Activated gamma-delta T cell (primary cell): Measurements from ENCODE around the gene GNA15.
A peak's percentile ranks its signal among the peaks of the same experiment; 100 is the strongest.

ENCODE experiments used
- DNase-seq: peaks from one replicate; lab custom pipeline; 2025; lab: John Stamatoyannopoulos, UW

The GNA15 gene

DNA sequence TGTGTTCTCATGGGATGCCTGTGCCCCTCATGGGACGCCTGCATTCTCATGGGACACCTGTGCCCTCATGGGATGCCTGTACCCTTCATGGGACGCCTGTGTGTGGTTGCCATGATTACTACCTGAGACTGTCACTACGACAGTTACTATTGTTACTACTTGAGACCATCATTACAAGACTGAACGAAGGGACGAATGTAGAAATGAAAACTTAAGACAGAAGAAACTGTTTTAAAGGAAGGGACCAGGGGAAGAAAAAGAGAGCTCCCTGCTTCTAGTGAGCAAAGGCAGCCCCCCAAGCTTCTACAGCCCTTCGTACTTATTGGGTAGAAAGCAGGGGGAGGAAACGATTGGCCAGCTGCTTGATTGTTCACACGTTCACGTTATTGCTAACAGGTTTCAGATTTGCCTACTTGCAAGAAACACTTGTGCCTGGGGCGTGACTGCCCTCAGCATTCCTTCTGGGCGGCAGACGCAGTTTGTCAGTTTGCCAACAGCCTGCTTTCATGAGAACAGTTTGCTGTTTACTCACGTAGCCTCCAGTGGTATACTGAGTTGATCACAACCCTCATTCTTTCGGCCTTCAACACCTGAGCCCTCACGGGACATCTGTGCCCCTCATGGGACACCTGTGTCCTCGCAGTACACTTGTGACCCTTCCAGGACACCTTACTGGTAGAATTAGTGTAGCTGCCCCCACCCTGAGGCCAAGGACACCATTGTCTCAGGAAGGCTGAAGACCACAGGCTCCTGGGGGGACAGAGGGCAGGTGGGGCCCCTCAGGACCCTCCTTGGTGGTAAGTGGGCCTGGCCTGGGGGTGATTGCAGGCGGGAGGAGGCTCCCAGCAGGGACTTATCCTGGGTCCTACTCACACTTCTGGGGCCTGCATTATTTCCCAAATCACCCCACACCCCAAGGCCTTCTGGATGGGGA is 40.2 kb downstream of the GNA15 start:
- DNase-seq: no peak

DNA sequence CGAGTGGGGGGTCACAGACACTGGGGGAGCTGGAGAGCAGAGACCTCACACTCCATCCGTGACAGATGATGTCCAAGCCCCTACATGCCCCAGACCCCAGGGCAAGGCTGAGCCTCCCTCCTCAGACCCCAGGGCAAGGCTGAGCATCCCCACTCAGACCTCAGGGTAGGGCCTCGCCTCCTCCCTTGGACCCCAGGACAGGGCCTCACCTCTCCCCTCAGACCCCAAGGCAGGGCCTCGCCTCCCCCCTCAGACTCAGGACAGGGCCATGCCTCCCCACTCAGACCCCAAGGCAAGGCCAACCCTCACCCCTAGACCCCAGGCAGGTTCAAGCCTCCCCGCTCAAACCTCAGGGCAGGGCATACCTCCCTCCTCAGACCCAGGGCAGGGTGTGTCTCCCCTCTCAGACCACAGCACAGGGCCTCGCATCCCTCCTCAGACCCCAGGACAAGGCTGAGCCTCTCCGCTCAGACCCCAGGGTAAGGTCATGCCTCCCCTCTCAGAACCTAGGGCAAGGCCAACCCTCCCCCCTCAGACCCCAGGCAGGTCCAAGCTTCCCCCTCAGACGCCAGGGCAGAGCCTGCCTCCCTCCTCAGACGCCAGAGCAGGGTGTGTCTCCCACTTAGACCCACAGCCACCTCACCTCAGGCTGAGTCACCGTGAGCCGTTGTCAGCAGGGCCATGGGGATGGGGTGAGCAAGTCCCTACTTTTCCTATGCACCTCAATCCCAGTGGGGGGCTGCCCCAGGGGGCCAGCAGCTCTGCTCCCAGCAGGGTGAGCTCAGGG is 41.1 kb downstream of the GNA15 start:
- peak; percentile 42 for DNase-seq

DNA sequence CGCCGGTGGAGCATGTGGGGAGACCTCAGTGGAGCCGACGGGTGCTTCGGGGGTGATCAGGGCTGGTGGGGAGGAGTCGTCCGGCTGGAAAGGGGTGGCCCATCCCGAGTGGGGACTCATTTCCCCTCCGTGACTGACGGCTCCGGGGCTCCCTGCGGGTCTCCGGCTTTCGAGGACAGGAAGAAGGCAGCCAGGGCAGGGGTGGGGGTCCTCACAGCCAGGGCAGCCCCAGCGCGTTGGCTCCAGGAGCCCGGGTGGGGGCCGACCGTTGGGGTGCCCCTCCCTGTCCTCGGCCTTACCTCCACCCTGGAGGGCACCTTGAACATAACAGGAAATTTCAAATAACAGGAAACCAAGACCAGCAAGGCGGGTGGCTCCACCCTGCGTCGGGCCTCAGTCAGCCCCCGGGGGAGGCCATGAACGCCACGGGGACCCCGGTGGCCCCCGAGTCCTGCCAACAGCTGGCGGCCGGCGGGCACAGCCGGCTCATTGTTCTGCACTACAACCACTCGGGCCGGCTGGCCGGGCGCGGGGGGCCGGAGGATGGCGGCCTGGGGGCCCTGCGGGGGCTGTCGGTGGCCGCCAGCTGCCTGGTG is 42.6 kb downstream of the GNA15 start, which contains the start of gene S1PR4:
Gene S1PR4, plus strand, starts transcription at position 393 of the 596 bp plus-strand sequence. Its CDS starts 24 bp downstream, at position 417.
- DNase-seq: peak; percentile 49

DNA sequence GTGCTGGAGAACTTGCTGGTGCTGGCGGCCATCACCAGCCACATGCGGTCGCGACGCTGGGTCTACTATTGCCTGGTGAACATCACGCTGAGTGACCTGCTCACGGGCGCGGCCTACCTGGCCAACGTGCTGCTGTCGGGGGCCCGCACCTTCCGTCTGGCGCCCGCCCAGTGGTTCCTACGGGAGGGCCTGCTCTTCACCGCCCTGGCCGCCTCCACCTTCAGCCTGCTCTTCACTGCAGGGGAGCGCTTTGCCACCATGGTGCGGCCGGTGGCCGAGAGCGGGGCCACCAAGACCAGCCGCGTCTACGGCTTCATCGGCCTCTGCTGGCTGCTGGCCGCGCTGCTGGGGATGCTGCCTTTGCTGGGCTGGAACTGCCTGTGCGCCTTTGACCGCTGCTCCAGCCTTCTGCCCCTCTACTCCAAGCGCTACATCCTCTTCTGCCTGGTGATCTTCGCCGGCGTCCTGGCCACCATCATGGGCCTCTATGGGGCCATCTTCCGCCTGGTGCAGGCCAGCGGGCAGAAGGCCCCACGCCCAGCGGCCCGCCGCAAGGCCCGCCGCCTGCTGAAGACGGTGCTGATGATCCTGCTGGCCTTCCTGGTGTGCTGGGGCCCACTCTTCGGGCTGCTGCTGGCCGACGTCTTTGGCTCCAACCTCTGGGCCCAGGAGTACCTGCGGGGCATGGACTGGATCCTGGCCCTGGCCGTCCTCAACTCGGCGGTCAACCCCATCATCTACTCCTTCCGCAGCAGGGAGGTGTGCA is 43.3 kb downstream of the GNA15 start:
- DNase-seq: no peak

DNA sequence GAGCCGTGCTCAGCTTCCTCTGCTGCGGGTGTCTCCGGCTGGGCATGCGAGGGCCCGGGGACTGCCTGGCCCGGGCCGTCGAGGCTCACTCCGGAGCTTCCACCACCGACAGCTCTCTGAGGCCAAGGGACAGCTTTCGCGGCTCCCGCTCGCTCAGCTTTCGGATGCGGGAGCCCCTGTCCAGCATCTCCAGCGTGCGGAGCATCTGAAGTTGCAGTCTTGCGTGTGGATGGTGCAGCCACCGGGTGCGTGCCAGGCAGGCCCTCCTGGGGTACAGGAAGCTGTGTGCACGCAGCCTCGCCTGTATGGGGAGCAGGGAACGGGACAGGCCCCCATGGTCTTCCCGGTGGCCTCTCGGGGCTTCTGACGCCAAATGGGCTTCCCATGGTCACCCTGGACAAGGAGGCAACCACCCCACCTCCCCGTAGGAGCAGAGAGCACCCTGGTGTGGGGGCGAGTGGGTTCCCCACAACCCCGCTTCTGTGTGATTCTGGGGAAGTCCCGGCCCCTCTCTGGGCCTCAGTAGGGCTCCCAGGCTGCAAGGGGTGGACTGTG is 44.0 kb downstream of the GNA15 start:
- DNase-seq: no peak

DNA sequence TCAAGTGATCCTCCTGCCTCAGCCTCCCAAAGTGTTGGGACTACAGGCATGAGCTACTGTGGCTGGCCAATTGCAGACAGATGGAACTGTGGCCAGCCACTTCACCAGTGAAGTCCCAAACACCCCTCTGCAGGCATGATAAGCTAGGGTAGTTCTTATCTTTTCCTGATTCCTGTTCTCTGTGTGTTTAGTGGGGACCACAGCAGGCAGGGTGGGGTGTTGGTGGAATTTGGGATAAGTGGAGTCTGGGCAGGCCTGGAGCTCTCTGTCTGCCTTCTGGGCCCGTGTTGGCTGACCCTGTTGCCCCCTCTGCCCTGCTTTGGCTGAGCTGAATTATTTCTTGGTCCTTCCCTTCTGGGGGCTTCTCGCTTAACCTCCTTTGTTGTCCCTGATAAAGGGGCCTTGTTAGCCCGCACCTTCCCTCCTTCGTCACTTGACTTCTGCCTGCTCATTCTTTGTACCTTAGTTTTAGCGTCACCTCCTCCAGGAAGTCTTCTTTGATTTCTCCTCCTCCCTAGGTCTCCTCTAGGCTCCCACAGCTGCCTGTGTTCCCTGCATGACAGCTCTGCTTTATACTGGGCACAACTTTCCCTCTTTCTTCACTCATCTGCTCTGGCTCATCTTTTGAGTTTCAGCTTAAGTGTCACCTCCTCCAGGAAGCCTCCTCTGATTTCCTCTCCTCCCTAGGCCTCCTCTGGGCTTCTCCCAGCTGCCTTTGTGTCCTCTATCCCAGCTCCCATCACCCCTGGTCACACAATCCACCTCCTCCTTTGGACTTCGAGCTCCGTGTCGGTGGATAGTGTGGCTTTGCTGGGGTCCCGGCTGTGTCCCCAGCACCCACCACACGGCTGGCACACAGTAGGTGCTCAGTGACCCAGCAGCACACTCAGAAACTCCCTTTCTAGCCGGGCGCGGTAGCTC is 48.1 kb downstream of the GNA15 start:
- DNase-seq: no peak

DNA sequence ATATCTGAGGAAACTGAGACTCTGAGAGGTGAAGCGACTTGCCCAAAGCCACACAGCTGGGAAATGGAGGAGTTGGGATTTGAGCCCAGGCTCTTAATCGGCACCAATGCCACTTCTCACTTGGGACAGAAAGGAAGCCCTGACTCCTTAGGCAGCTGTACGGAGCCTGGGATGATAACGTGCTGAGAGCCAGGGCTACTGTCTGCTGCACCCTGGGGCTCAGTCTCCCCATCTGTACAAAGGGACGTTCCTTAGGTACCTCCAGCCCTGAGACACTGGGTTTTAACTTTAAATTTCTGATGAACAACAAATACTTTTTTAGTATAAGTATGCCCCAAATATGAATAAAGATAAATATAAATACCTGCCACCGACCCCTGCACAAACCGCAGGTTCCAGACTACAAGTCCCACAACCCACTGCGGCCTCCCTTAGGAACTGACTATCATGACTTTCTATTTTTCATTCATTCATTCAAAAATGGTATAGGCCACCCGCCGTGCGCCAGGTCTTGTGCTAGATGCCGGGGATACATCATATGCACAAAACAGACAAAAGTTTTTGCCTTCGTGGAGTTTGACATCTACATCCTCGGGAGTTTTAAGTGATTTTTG is 49.1 kb downstream of the GNA15 start:
- no peak for DNase-seq

DNA sequence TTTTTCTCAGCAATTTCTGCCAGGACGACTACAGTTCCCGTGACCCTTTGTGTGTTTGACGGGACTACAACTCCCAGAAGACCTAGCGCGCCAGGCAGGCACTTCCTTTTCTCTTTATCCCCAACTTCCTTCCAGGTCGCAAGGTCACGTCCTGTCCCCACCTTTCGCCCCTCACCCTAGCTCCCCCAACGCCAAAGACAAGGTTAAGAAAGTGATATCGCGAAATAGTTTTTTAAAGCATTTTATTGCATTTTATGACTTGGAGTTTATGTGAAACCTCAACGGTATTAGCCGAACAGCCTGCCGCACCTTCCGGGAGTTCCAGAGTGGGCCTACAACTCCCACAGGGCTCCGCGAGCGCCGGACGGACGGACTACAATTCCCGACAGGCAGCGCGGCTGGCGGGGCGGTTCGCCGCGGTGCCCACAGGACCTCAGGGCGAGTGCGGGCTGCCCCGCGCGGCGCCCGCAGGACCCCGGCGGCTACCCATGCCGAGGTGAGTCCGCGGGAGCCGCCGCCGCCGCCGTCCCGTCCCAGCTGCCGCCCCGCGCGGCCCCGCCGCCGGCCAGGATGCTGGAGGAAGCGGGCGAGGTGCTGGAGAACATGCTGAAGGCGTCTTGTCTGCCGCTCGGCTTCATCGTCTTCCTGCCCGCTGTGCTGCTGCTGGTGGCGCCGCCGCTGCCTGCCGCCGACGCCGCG is 49.8 kb downstream of the GNA15 start, which contains the start of gene NCLN:
Gene NCLN, plus strand, starts transcription at position 470 of the 699 bp plus-strand sequence. Its CDS starts 101 bp downstream, at position 571.
- peak; percentile 91 for DNase-seq

DNA sequence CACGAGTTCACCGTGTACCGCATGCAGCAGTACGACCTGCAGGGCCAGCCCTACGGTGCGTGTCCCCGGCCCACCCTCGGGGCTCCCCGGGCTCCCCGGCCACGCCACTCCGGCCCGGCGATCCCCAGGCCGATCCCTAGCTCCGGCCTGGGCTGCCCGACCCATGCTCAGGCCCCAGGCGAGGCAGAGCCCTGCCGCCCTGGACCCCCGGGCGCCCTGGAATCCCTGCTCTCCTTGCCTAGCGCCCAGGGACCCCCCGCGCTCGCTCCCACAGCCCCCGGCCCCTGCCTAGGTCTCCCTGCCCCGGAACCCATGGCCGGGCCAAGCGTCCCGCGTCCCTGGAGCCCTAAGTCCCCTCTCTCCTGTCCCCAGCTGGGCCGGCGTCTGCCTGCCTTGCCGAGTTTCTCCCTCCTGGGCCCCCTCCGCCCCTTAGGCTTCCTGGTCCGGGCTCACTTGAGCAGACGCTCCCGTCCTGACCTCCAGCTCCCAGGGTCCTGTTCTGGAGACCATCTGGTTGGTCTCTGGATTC is 50.4 kb downstream of the GNA15 start:
- no peak for DNase-seq

DNA sequence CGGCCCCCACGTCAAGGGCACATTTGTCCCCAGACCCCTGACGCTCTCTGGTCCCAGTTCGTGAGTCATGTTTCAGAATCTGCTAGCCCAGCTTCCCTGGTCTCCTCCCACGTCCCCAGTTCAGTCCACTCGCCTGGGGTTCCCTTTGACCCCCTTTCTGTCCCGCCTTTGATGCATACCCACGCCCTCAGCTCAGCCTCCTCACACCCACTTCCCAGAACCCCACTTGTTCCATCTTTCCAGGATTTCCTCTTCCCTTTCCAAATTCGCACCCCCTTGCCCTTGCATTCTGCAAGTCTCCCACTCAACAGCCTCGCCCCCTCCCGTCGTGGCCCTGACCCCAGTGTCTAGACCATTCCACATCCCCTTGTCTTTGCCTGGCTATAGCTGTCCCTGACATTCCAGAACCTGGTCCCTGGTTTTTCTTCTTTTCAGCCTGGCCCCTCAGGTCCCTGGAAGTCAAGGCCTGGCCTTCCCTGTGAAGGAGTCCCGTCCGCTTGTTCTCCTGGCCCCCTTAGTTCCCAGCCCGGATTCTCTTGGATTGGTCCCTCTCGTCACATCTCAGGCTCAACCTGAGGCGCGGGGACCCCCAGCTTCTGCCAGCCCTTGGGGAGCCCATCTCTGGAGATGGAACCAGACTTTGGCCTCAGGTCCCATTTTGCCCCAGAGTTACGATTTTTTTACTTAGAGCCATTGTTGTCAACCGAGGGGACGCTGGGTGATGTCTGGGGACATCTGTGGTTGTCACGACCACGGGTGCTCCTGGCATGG is 51.2 kb downstream of the GNA15 start:
- DNase-seq: no peak

DNA sequence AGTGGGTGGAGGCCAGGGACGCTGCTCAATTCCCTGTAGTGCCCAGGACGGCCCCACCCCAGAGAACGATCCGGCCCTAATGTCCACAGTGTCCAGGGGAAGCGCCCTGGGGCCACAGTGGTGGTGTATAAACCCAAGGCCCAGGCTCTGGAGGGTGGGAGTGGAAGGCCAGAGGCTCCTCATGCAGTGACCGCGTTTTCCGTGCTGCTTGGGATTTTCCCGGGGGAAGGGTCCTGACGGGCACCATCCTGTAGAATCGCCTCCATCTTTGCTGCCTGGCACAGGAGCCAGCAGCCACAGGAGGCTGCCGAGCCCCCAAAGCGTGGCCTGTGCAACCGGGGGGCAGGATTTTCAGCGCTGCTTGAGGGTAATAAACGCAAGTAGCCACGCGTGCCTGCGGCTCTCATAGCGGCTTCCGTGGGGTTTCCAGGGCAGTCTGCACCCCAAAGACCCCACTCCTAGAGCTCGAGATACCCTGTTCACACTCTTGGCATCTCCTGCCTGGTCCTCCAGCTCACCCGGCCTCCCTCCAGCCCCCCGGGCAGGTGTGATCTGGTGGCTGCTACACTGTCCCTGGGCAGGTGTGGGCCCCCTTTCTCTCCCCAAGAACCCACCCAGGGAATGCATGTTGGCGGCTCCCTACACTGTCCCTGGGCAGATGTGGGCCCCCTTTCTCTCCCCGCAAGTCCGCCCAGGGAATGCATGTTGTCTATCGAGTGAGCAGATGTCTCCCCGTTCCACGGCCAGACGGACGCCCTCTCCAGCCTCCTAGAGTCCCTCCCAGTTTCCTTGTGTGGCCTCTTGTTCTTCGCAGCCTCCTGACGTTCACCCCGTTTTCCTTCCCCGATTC is 52.1 kb downstream of the GNA15 start:
- no peak for DNase-seq

DNA sequence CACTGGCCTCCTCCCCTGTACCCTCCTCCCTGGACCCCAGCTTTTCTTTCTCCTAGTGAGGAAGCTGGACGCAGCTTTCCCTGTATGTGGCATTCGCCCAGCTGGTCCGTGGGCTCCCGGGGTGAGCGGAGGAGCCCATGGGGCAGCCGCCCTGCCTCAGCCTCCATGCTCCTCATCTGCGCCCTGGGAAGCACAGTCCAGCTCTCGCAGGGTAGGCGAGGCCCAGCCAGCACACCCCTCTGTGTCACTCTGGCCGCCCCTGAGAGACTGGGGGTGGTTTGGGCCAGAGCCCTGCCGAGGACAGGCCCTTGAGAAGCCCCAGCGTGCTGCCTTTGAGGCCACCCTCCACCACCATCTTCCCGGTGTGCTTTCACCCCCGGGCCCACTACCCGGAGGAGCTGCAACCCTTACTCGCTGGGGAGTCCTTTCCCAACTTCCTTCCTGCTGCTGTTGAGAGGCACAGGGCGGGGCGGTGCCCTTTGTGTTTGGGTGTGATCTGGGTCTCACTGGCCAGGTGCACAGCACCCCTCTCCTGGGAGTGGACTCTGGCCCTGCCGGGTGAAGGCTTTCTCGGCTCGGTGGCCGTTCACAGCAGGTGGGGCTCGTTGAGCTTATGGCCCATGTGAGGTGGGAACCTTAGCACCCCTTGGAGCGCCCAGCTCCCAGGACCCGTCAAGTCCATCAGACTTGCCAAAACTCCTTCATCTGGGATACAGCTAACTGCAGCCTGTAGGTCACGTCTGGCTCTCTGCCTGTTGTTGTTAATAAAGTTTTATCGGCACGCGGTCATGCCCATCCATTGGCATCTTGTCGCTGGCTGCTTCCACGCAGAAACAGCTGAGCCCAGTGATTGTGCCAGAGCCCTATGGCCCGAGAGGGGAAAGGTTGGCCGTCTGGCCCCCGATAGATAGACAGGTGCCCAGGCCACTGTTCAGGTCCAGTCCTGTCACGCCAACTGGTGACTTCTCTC is 53.1 kb downstream of the GNA15 start:
- no peak for DNase-seq

DNA sequence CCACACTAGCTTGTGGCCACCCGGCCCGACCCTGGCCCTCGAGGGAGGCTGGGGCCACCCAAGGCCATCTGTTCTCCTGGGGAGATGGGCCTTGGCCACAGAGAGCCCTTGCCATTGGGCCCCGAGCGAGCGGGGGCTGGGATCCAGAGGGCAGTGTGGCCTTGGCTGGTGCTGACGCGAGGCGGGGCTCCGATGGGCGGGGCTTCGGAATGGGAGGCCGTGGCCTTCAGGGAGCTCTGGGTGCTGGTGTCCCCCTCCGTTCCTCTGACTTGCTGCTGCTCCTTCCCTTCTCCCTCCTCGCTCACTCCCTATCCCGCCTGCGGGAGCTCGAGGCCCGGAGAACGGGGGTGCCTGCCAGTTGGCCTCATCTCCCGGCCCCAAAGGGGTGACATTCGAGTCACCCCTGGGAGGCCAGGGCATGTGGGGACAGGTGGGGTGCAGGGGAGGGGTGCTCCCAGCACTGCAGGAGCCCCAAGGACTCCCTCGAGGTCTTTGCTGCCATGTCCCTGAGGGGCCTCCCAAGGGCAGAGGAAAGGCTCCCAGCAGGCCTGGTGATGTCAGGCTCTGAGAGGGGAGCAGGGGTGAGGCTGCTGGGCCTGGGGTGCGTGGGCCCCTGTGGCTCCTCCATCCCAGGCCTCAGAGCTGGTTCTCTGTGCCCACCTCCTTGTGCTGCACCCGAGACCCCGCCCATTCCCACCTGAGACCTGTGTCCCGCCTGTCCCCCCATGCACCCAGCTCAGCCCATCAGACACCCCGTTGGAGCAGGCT is 54.1 kb downstream of the GNA15 start:
- no peak for DNase-seq

DNA sequence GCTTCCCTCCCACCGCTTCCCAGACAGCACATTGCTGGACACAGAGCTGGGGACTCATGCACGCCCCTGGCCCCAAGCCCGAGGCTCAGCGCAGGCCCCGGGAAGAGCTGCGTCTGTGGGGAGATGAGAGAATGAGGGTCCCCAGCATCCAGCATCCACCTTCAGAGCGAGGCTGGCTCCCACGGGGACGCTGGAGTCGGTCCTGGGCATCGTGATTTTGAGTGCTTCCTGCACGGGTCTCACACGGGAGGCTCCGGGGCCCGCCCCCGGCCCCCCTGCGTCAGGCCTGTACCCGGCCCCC is 54.6 kb downstream of the GNA15 start:
- DNase-seq: no peak
